Skeletal muscle cell (primary cell): ENCODE measurements around the gene CFHR2.
"Not testable (repeated sequence)": the region's sequence is repeated elsewhere in the genome, so short reads cannot be mapped to it uniquely, and the experiment has no call there.

ENCODE experiments used
- DNase-seq: peaks from one replicate; pipeline ENCODE4 v3.0.0-alpha.2; 2010; ENCODE audit warnings: low read depth
- H3K4me3 ChIP-seq: 2 replicates; pipeline ENCODE4 v1.5.1; 2011; ENCODE audit warnings: low read depth, mild to moderate bottlenecking, control low read depth, low read length, moderate library complexity

The CFHR2 gene

DNA sequence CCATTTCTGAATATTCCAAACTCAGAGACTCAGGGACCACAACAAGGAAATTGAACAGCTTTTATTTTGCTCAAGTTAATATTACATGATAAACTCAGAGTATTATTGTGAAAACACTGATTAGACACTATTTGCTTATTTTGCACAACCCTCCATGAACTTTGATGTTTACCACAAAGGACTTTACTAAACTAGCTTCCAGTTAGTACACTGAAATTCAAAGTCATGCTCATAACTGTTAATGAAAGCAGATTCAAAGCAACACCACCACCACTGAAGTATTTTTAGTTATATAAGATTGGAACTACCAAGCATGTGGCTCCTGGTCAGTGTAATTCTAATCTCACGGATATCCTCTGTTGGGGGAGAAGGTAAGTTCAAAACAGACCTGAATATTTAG is at the start of gene CFHR2:
Gene CFHR2 (plus strand): TSS at position 171 of the 400 bp plus-strand sequence. CDS start 143 bp downstream, at position 314.
- not testable (repeated sequence) for DNase-seq, H3K4me3 ChIP-seq

DNA sequence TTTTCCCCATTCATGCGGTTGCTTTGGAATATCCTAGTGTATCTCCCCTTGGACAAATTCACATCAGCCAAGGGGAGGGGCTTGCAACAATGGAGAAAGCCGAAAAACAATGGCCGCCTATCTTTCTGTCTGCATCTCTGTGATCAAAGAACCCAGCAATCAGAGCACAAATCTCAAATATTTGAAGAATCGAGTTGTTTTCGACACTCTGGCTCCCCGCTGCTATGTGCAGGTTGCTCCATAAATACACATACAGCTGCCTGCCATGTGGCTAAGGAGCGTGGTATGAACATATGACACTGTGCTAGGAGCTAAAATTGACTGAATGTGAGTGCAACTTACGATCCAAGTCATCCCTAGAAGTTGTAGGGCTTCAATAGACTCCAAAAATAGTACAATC is 47.2 kb upstream of the CFHR2 start:
- no peak for DNase-seq
- H3K4me3 ChIP-seq = no peak overlapping the region

- H3K4me3 ChIP-seq = peak overlapping the region; percentile 4
- DNase-seq = no peak
Measured at GRCh38 chr1:196897158-196897828, 46.2 kb upstream of the CFHR2 start.

GRCh38 chr1:196902344-196902743 is 41.2 kb upstream of the CFHR2 start:
- H3K4me3 ChIP-seq = no peak overlapping the region
- no peak for DNase-seq

- DNase-seq = no peak
- H3K4me3 ChIP-seq = no peak overlapping the region
Measured at GRCh38 chr1:196910215-196910614, 33.3 kb upstream of the CFHR2 start.

GRCh38 chr1:196912283-196912682 is 31.3 kb upstream of the CFHR2 start:
- not testable (repeated sequence) for H3K4me3 ChIP-seq, DNase-seq

GRCh38 chr1:196926839-196927238 is 16.7 kb upstream of the CFHR2 start:
- DNase-seq, H3K4me3 ChIP-seq: not testable (repeated sequence)

- not testable (repeated sequence) for DNase-seq, H3K4me3 ChIP-seq
Measured at GRCh38 chr1:196932853-196933252, 10.7 kb upstream of the CFHR2 start.

DNA sequence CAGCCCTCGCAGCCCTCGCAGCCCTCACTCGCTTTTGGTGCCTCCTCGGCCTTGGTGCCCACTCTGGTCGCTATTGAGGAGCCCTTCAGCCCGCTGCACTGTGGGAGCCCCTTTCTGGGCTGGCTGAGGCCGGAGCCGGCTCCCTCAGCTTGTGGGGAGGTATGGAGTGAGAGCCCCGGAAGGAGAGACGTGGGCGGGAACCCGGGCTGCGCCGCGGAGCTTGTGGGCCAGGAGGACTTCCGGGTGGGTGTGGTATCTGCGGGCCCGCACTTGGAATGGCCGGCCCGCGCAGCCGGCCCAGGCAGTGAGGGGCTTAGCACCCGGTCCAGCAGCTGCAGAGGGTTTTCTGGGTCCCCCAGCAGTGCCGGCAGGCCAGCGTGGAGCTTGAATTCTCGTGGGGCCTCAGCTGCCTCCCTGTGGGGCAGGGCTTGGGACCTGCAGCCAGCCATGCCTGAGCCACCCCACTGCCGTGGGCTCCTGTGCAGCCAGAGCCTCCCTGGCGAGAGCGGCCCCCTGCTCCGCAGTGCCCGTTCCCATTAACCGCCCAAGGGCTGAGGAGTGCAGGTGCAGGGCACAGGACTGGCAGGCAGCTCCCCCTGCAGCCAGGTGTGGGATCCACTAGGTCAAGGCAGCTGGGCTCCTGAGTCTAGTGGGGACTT is 9.9 kb upstream of the CFHR2 start:
- DNase-seq = no peak
- H3K4me3 ChIP-seq = no peak overlapping the region

GRCh38 chr1:196941474-196941873 is 2.1 kb upstream of the CFHR2 start:
- not testable (repeated sequence) for H3K4me3 ChIP-seq, DNase-seq

- no peak for DNase-seq
- H3K4me3 ChIP-seq = no peak overlapping the region
Measured at GRCh38 chr1:196951711-196952394, 8.3 kb downstream of the CFHR2 start.

DNA sequence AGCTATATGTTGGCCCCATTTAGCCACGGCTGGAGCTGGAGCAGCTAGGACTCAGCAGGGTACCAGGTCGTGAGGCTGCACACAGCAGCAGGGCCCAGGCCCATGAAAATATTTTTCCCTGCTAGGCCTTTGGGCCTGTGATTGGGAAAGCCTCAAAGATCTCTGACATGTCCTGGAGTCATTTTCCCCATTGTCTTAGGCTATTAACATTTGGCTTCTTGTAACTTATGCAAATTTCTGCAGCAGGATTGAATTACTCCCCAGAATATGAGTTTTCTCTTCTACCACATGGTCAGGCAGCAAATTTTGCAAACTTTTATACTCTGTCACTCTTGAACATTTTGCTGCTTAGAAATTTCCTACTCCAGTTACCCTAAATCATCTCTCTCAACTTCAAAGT is 11.2 kb downstream of the CFHR2 start:
- DNase-seq = no peak
- no peak overlapping the region for H3K4me3 ChIP-seq

DNA sequence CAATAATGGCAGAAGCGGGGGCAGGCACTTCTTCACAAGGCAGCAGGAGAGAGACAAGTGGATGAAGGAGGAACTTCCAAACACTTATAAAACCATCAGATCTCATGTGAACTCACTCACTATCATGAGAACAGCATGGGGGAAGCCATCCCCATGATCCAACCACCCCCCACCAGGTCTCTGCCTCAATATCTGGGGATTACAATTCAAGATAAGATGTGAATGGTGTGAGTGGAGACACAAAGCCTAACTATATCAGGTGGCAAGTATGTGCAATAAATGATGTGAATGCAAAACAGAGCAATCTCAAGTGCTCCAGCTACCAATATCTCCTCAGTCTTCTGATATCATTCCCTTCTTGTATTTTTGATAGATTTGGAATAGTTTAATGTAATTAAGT is 12.4 kb downstream of the CFHR2 start:
- H3K4me3 ChIP-seq = no peak overlapping the region
- DNase-seq = no peak

GRCh38 chr1:196960854-196961253 is 17.3 kb downstream of the CFHR2 start:
- no peak for DNase-seq
- no peak overlapping the region for H3K4me3 ChIP-seq

DNA sequence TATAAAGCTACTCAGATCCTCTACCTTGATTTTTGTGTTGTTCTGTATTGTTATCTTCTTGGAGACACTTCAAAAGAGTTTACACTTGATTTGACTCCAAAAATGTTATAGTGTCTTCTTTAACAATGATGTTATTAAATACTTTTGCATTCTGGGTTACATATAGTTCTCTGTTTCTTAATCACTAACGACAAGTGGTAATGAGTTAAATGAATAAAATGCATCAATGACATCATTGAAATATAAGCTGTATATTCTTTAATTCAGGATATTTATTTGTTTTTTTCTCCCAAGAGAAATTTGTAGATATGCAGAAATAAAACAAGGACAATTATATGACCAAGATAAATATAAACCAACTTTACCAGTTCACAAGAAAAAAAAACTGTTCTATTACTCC is 26.6 kb downstream of the CFHR2 start:
- DNase-seq = no peak

DNA sequence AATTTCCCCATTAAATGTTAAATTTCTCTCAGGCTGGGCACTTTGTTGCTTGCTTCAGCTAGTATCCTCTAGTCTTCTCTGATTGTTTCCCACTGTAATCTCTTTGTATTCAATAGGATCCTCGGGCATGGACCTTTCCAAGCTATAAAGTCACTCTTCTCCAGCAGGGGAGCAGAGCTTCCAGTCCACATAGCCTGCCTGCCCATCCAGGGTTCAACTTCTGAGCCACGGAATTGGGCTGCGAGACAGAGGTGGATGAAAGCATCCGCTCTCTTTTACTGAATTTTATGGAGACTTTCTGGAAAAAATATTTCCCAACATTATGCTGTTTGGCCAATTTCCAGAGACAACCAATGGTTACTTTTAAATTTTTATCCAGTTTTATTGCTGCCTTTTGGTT is 32.7 kb downstream of the CFHR2 start:
- no peak overlapping the region for H3K4me3 ChIP-seq
- no peak for DNase-seq

More for the DNA sequence above, 26.6 kb downstream of the CFHR2 start:
- no peak overlapping the region for H3K4me3 ChIP-seq

DNA sequence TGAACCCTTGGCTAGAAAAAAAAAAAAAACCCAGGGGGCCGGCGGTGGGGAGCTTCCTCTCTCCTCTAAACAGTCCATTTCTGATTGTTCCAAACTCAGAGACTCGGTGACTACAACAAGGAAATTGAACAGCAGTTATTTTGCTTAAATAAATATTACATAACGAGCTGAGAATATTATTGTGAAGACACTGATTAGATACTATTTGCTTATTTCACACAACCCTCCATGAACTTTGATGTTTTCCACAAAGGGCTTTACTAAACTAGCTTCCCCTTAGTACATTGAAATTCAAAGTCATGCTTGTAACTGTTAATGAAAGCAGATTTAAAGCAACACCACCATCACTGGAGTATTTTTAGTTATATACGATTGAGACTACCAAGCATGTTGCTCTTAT is 33.7 kb downstream of the CFHR2 start, which contains the start of gene CFHR5:
Gene CFHR5 (plus strand): TSS at position 279 of the 400 bp plus-strand sequence. CDS start 109 bp downstream, at position 388.
- no peak for DNase-seq

GRCh38 chr1:196980859-196981258 is 37.3 kb downstream of the CFHR2 start:
- no peak for DNase-seq

More for the DNA sequence above, 33.7 kb downstream of the CFHR2 start, which contains the start of gene CFHR5:
- no peak within 1 kb of the TSS for H3K4me3 ChIP-seq

GRCh38 chr1:196982247-196982646 is 38.7 kb downstream of the CFHR2 start:
- H3K4me3 ChIP-seq, DNase-seq: not testable (repeated sequence)

More at GRCh38 chr1:196980859-196981258, 37.3 kb downstream of the CFHR2 start:
- H3K4me3 ChIP-seq = no peak overlapping the region

DNA sequence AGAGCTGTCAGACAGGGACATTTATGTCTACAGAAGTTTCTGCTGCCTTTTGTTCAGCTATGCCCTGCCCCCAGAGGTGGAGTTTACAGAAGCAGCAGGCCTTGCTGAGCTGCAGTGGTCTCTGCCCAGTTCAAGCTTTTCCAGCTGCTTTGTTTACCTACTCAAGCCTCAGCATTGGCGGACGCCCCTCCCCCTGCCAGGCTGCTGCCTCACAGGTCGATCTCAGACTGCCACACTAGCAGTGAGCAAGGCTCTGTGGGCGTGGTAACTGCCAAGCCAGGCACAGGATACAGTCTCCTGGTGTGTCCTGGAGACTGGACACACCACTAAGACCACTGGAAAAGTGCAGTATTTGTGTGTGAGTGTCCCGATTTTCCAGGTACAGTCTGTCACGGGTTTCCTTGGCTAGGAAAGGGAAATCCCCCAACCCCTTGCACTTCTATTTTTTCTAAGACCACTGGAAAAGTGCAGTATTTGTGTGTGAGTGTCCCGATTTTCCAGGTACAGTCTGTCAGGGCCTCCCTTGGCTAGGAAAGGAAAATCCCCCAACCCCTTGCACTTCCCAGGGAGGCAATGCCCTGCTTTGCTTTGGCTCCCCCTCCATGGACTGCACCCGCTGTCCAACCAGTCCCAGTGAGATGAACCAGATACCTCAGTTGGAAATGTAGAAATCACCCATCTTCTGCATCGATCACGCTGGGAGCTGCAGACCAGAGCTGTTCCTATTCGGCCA is 48.5 kb downstream of the CFHR2 start:
- DNase-seq, H3K4me3 ChIP-seq: not testable (repeated sequence)
